Measurements from ENCODE around the gene DHX35. TPM values are rescaled to one million over a fixed set of nuclear protein-coding genes. Genes with fewer than 3 reads are reported as not detected.

DHX35 gene
- total RNA-seq, 2 experiments from 2014 or later = 7.3 to 7.6 TPM

GRCh38 chr20:38937978-38938473 is 24.1 kb upstream of the DHX35 start:
- Mint-ChIP-seq H3K9me3 (no peaks in the 10 kb centered on the region), H3K4me1 (ENCODE audit: low read depth) (no peaks in the 10 kb centered on the region), H3K27ac (no peak overlapping the region), H3K27me3 (no peaks in the 10 kb centered on the region), H3K4me3 (no peak overlapping the region), H3K36me3 (ENCODE audit: low read depth) (no peaks in the 10 kb centered on the region)
- Histone ChIP-seq H3K9me3 (ENCODE audit: control insufficient read depth in 1 of 2, insufficient read depth in 1 of 2, low read length in 2 of 2) (no peaks in the 10 kb centered on the region), H3K27ac (ENCODE audit: low read depth in 1 of 2, low read length in 2 of 2) (no peak overlapping the region), H3K4me3 (ENCODE audit: low read length) (no peak overlapping the region), H3K4me1 (ENCODE audit: insufficient read depth, low read length) (no peaks in the 10 kb centered on the region), H3K27me3 (ENCODE audit: control insufficient read depth in 1 of 2, insufficient read depth in 2 of 2, low read length in 2 of 2) (no peaks in the 10 kb centered on the region), H3K36me3 (ENCODE audit: insufficient read depth, low read length) (no peaks in the 10 kb centered on the region)
- POLR2A ChIA-PET = no interaction called here
- CTCF ChIA-PET = interaction anchor here (1.0 kb wide), 1 partner anchor 12 kb away, joined by 3 read pairs; the partner anchor contains the start of gene FAM83D
- TF ChIP-seq CTCF (IDR thresholded peaks at IDR 0.05) = no peak
- DNase-seq (no peak), ATAC-seq (ENCODE audit: poor library complexity) (no peak)
- intact Hi-C loops (cut with DNase I, micrococcal nuclease) = no loop called here

- no peak overlapping the region for H3K4me3 Mint-ChIP-seq
- Histone ChIP-seq H3K27ac (ENCODE audit: low read depth in 1 of 2, low read length in 2 of 2) (no peak overlapping the region), H3K4me1 (ENCODE audit: insufficient read depth, low read length) (no peaks in the 10 kb centered on the region), H3K27me3 (ENCODE audit: control insufficient read depth in 1 of 2, insufficient read depth in 2 of 2, low read length in 2 of 2) (no peaks in the 10 kb centered on the region), H3K36me3 (ENCODE audit: insufficient read depth, low read length) (peaks cover 3% of the 10 kb centered on the region), H3K4me3 (ENCODE audit: low read length) (no peak overlapping the region), H3K9me3 (ENCODE audit: control insufficient read depth in 1 of 2, insufficient read depth in 1 of 2, low read length in 2 of 2) (no peaks in the 10 kb centered on the region)
- no peak for TF ChIP-seq CTCF (IDR thresholded peaks at IDR 0.05)
- DNase-seq (no peak), ATAC-seq (ENCODE audit: poor library complexity) (no peak)
- no peak overlapping the region for H3K27ac Mint-ChIP-seq
- ChIA-PET CTCF (no interaction called here), POLR2A (no interaction called here)
- H3K36me3 Mint-ChIP-seq (ENCODE audit: low read depth) = no peaks in the 10 kb centered on the region
- no peaks in the 10 kb centered on the region for H3K4me1 Mint-ChIP-seq (ENCODE audit: low read depth)
- no peaks in the 10 kb centered on the region for H3K27me3 Mint-ChIP-seq
- no peaks in the 10 kb centered on the region for H3K9me3 Mint-ChIP-seq
- intact Hi-C loops (cut with DNase I, micrococcal nuclease) = no loop called here
These were observed 22.5 kb upstream of the DHX35 start for GRCh38 chr20:38939686-38940085.

- no peaks in the 10 kb centered on the region for H3K4me1 ChIP-seq (ENCODE audit: insufficient read depth, low read length)
- H3K27me3 ChIP-seq (ENCODE audit: control insufficient read depth in 1 of 2, insufficient read depth in 2 of 2, low read length in 2 of 2) = no peaks in the 10 kb centered on the region
- no peaks in the 10 kb centered on the region for H3K36me3 Mint-ChIP-seq (ENCODE audit: low read depth)
- intact Hi-C loops (cut with DNase I, micrococcal nuclease) = no loop called here
- no peak overlapping the region for H3K27ac ChIP-seq (ENCODE audit: low read depth in 1 of 2, low read length in 2 of 2)
- H3K27ac Mint-ChIP-seq = no peak overlapping the region
- H3K27me3 Mint-ChIP-seq = no peaks in the 10 kb centered on the region
- POLR2A ChIA-PET = no interaction called here
- no peaks in the 10 kb centered on the region for H3K9me3 ChIP-seq (ENCODE audit: control insufficient read depth in 1 of 2, insufficient read depth in 1 of 2, low read length in 2 of 2)
- no peaks in the 10 kb centered on the region for H3K9me3 Mint-ChIP-seq
- ATAC-seq (ENCODE audit: poor library complexity) = no peak
- H3K4me3 Mint-ChIP-seq = no peak overlapping the region
- CTCF ChIA-PET = no interaction called here
- H3K36me3 ChIP-seq (ENCODE audit: insufficient read depth, low read length) = peaks cover 3% of the 10 kb centered on the region
- DNase-seq = no peak
- TF ChIP-seq CTCF (IDR thresholded peaks at IDR 0.05) = no peak
- no peak overlapping the region for H3K4me3 ChIP-seq (ENCODE audit: low read length)
- H3K4me1 Mint-ChIP-seq (ENCODE audit: low read depth) = no peaks in the 10 kb centered on the region
These were observed 21.5 kb upstream of the DHX35 start for GRCh38 chr20:38940644-38941043.
